Osteoblast (primary cell): ENCODE measurements around the gene MAML1. TPM values are rescaled to one million over a fixed set of nuclear protein-coding genes. Genes with fewer than 3 reads are reported as not detected.

Experiments used
- DNase-seq: peaks from one replicate; pipeline ENCODE4 v3.0.0; 2011; ENCODE audit warnings: low spot score, mixed read lengths; ENCODE audit not compliant: insufficient read length; ENCODE audit errors: missing footprints
- H2AFZ ChIP-seq: 2 replicates; pipeline ENCODE4 v1.6.0; 2011; ENCODE audit warnings: mild to moderate bottlenecking, low read length
- H3K27ac ChIP-seq: 2 replicates; pipeline ENCODE4 v1.5.1; 2011; ENCODE audit warnings: mild to moderate bottlenecking, low read depth, low read length, moderate library complexity
- H3K27me3 ChIP-seq: 2 replicates; pipeline ENCODE4 v1.6.0; 2012; ENCODE audit warnings: mild to moderate bottlenecking, control low read depth, inconsistent platforms, low read length, moderate library complexity; ENCODE audit not compliant: insufficient read depth
- H3K36me3 ChIP-seq: 2 replicates; pipeline ENCODE4 v1.5.1; 2011; ENCODE audit warnings: mild to moderate bottlenecking, low read length, control low read depth, moderate library complexity; ENCODE audit not compliant: insufficient read depth
- H3K4me1 ChIP-seq: 2 replicates; pipeline ENCODE4 v1.5.1; 2011; ENCODE audit warnings: mild to moderate bottlenecking, low read length, control low read depth, moderate library complexity; ENCODE audit not compliant: insufficient read depth
- H3K4me2 ChIP-seq: 2 replicates; pipeline ENCODE4 v1.6.0; 2011; ENCODE audit warnings: mild to moderate bottlenecking, low read length; ENCODE audit not compliant: insufficient read depth
- H3K4me3 ChIP-seq: fragments of 200-600 bp; sonication (generic); 3 replicates; pipeline ENCODE4 v1.5.1; 2012; ENCODE audit warnings: mild to moderate bottlenecking, low read length, inconsistent platforms; ENCODE audit not compliant: insufficient read depth
- H3K79me2 ChIP-seq: 2 replicates; pipeline ENCODE4 v1.6.0; 2012; ENCODE audit warnings: mild to moderate bottlenecking, low read length, control low read depth, inconsistent platforms; ENCODE audit not compliant: insufficient read depth
- H3K9me3 ChIP-seq: 2 replicates; pipeline ENCODE4 v1.5.1; 2011; ENCODE audit warnings: low read depth, low read length, control low read depth
- H4K20me1 ChIP-seq: 2 replicates; pipeline ENCODE4 v1.6.0; 2012; ENCODE audit warnings: mild to moderate bottlenecking, low read length, control low read depth; ENCODE audit not compliant: insufficient read depth
- CTCF ChIP-seq: IDR thresholded peaks from 2 replicates; pipeline ENCODE4 v1.5.1; 2011; ENCODE audit warnings: mild to moderate bottlenecking, low read depth, low read length, moderate library complexity; ENCODE audit errors: extremely low read depth
- total RNA-seq: library from RNA; depleted of rRNA; stranded (reverse); fragments of >200 nt; gene quantifications from 2 replicates; pipeline ENCODE4 v1.2.3, GENCODE V29; 2012

The MAML1 gene
- total RNA-seq, 1 donor, result 14.1 TPM

GRCh38 chr5:179805529-179806249 is 73.1 kb downstream of the MAML1 start:
- H3K79me2 ChIP-seq, result peaks cover 45% of the 10 kb centered on the region
- DNase-seq, result peak; percentile 98
- H3K4me3 ChIP-seq, result peak overlapping the region; percentile 80
- H3K27me3 ChIP-seq, result no peaks in the 10 kb centered on the region
- peaks cover 37% of the 10 kb centered on the region for H4K20me1 ChIP-seq
- peak overlapping the region; percentile 86 for H3K4me2 ChIP-seq
- peaks cover 28% of the 10 kb centered on the region for H3K4me1 ChIP-seq
- no peaks in the 10 kb centered on the region for H3K9me3 ChIP-seq
- H3K36me3 ChIP-seq, result peaks cover 5% of the 10 kb centered on the region
- peak overlapping the region; percentile 9 for H2AFZ ChIP-seq
- TF ChIP-seq CTCF, result no peak
- H3K27ac ChIP-seq, result peak overlapping the region; percentile 58

GRCh38 chr5:179806250-179807048 is 73.8 kb downstream of the MAML1 start, which contains the start of gene MGAT4B:
Gene MGAT4B, minus strand, starts transcription at chr5:179806866. Its CDS starts 283 bp downstream, at chr5:179806583.
- H4K20me1 ChIP-seq, result peaks cover 37% of the 10 kb centered on the region
- peak within 1 kb of the TSS; percentile 58 for H3K27ac ChIP-seq
- H3K27me3 ChIP-seq, result no peaks in the 10 kb centered on the region
- DNase-seq, result peak; percentile 100
- no peak within 1 kb of the TSS for H2AFZ ChIP-seq
- peaks cover 5% of the 10 kb centered on the region for H3K36me3 ChIP-seq
- TF ChIP-seq CTCF, result no peak
- peaks cover 28% of the 10 kb centered on the region for H3K4me1 ChIP-seq
- peaks cover 45% of the 10 kb centered on the region for H3K79me2 ChIP-seq
- H3K9me3 ChIP-seq, result no peaks in the 10 kb centered on the region
- H3K4me3 ChIP-seq, result peak within 1 kb of the TSS; percentile 80
- H3K4me2 ChIP-seq, result peak within 1 kb of the TSS; percentile 86

- H3K4me1 ChIP-seq, result peaks cover 3% of the 10 kb centered on the region
- no peaks in the 10 kb centered on the region for H3K79me2 ChIP-seq
- H3K9me3 ChIP-seq, result no peaks in the 10 kb centered on the region
- no peak for TF ChIP-seq CTCF
- H3K36me3 ChIP-seq, result no peaks in the 10 kb centered on the region
- no peak overlapping the region for H2AFZ ChIP-seq
- H3K4me3 ChIP-seq, result no peak overlapping the region
- peak; percentile 9 for DNase-seq
- no peaks in the 10 kb centered on the region for H3K27me3 ChIP-seq
- no peak overlapping the region for H3K4me2 ChIP-seq
- no peak overlapping the region for H3K27ac ChIP-seq
- H4K20me1 ChIP-seq, result no peaks in the 10 kb centered on the region
Measured at GRCh38 chr5:179812135-179812825, 79.7 kb downstream of the MAML1 start.
